Activated CD4-positive, alpha-beta T cell treated with anti-CD3 and anti-CD28 coated beads, Interleukin-2, amount 50 U/mL, for 16 hours (primary cell): ENCODE measurements around the gene PMVK.
"Not testable (repeated sequence)": the region's sequence is repeated elsewhere in the genome, so short reads cannot be mapped to it uniquely, and the experiment has no call there.

Experiments used
- DNase-seq: peaks from one replicate; pipeline ENCODE4 v3.0.0-alpha.2; 2020

PMVK gene

DNA sequence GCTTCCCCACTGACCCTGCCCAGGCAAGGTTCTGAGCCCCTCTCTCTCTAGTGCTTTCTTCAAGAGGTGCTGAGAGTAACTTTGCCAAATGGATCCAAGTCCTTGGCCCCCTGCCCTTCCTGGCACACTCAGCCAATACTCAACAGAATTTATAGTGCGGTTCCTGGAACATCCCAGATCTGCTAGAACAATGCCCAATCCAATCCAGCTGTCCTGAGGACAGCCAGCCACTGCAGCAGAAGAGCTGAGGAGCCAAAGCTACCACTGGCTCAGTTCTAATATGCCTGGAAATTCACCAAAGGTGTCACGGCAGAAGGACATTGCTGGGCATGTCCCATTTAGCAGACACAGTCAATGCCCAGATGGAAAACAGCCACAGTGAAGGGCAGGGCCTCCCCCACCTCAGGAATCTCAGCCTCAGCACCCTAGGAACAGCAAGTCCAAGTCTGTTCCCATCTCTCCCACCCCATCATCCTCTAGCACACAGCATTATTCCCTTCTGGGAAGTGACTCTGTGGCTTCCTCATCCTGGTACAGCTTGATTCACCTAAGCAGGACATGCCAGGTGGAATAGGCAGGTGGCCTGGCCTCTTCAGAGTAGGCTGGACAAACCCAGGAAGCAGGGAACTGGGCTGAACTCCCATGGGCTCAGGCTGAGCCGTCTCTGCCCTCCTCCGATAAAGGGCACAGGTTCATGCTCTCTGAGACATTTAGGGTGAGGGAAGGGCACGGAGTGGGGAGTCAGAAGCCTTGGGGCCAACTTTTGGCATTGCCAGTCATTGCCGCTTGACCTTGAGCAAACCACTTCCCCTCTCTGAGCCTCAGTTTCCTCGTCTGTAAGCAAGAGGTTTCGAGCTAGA lies 24.6 kb downstream of the PMVK start:
- DNase-seq, result no peak

DNA sequence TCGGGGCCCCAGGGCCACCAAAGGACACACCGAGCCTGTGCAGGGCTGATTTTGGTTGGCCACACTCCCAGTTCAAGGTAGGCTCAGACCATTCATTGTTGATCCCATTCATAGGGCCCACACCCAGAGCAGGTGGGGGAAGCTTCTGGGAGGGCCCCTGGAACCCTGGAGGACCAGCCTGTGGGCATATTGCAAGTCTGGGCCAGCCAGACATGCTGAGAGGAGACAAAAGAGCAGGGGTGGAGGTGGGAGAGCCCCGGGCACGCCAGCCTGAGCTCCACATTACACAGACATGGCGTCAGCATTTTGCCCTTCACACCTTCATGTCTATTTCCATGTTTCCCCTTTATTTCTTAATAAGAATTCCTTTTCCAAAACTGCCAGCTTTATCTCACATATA lies 25.7 kb downstream of the PMVK start:
- no peak for DNase-seq

DNA sequence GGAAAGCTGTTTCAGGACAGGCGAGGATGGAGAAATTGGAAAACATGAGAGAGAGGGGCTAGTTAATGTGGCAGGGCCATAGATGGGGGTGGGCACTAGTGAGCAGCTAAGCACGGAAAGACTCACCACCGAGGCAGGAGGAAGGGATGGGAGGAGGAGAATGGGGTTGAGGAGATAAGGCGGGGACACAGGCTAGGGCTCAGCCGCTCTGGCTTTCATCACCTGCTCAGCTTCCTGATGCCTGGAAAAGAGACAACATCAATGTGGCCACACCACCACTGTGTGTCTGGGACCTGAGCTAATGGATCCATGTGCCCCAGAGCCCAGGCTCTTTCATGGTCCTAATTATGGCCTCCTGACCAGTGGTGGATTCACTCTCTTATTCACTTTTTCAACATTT lies 27.6 kb downstream of the PMVK start:
- DNase-seq, result no peak

DNA sequence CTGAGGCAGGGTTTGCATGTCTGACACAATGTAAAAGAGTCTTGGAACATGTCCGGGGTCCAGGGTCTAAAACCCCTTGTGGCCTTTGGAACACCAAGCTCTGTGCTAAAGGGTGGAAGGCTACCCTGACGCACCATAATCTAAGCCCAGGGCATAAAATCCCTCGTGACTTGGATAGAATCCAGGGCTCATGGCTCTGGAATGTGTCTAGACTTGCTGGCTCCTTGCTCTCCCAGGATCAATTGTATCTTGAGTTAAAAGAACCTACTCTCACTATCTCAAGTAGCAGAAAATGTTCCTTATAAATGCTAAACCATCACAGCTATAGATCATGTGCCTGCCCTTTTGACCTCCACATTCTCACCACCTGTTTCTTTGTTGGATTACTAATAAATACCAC lies 28.4 kb downstream of the PMVK start:
- DNase-seq, result not testable (repeated sequence)

DNA sequence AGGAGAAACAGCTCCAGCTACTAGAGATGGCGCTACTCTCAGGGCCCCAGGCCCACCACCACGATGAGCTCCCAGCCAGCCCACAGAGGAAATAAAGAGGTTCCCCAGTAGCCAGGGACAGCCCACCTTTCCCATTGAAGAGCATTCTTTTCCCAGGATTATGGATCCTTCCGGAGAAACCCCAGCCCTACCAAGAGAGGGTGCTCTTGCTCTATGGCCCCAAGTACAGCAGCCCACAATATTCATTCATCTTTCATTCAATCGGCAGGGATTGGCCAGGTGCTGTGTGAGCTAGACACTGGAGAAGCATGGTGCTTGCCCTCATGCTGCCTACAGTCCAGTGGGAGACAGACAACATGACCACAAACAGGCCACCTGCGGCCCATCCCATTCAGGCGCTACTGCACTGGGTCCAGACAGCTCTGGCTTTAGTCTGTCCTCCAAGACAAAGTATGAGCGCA lies 29.9 kb downstream of the PMVK start:
- no peak for DNase-seq

DNA sequence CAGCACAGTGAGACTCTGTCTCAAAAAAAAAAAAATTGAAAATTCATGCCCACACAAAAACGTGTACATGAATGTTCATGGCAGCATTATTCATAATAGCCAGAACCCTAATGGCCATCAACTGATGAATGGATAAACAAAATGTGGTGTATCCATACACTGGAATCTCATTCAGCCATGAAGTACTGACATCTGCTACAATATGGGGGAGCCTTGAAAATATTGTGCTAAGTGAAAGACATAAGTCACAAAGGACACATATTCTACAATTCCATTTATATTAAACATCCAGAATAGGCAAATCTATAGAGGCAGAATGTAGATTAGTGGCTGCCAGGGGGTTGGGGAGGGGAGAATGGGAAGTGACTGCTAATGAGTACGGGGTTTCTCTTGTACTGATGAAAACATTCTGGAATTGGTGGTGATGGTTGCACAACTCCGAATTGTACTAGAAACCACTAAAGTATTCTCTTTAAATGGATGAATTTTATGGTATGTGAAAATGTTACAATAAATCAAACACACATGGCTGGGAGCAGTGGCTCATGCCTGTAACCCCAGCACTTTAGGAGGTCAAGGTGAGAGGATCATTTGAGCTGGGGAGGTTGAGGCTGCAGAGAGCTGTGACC lies 33.5 kb downstream of the PMVK start:
- DNase-seq, result no peak

DNA sequence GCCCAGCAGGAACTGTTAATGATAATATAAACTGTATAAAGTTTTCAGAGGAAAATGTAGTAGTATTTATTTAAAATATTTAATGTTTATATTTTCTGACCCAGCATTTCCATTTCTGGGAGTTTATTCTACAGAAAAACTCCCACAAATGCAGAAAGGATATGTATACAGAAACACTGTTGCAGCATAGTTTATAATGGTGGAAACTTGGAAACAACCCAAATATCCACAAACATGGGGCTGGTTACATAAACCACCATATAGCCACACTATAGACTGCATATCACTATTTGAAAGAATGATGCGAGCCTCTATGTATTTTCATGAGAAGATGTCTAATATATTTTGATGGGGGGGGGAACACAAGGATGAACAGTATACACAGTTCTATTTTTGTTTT lies 34.9 kb downstream of the PMVK start:
- DNase-seq, result no peak

DNA sequence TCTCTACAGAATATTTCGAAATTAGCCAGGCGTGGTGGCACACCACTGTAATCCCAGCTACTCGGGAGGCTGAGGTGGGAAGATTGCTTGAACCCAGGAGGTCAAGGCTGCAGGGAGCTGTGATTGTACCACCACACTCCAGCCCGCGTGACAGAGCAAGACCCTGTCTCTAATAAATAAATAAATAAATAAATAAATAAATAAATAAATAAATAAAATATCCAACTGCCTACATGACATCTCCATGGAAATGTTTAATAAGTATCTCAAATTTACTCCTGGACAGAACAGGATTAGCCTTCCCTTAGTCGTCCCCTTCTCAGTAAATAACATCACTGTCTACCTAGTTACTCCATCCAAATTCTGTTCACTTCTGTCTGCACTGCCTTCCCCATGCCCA lies 37.5 kb downstream of the PMVK start:
- DNase-seq, result no peak

DNA sequence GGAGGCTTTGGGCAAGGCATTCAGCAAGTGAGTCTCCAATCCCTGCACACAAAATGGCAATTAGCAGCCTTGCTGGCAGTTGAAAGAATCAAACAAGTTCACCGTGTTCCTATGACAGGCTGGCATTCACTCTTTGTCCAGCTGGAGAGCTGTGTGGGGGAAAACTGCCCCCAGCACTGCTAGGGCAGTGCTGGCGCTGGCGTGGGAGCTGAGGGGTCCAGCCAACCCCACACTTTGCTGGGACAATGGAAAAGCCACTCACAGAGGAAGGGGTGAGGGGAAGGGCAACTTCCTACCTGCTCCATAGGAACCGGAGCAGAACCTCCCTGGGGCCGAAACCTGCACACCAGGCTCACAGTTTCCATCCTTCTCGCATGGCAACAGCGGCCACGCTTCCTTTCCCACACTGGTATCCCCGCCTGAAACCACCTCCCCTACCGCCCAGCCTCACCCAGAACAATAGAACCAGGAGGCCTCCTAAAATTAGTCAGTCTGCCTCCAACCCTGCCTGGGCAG lies 39.7 kb downstream of the PMVK start:
- DNase-seq, result no peak

DNA sequence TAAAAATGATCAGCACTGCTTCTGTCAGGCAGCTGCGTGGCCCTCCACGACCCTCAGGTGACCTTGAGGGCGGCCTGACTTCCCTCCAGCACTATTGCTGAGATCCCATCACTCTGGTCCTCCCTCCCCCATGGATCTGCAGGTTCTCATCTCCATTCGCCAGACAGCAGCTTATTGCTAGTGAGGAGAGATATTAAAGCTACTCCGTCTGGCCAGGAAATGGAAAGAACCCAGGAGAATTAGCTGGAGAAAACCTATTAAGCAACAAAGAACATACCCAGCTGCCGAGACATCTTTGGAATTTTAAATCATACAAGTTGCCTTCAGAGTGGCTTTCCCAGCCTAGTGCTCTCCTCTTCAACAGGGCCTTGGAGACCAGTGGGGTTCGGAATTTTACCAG lies 40.7 kb downstream of the PMVK start:
- no peak for DNase-seq

DNA sequence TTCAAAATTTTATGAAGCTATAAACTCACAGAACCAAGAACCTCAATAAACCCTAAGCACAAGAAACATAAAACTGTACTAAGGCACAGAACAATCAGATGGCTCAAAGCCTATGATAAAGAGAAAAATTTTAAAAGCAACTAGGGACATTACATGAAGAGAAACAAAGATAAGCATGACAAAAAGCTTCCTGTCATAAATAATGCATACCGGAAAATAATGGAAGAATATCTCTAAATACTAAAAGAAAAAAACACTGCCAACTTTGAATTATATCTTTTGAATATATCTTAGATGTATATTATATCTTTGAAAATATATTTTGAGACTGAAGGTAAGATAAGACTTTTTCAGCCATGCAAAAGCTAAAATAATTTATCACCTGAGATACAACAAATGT lies 45.1 kb downstream of the PMVK start:
- no peak for DNase-seq

DNA sequence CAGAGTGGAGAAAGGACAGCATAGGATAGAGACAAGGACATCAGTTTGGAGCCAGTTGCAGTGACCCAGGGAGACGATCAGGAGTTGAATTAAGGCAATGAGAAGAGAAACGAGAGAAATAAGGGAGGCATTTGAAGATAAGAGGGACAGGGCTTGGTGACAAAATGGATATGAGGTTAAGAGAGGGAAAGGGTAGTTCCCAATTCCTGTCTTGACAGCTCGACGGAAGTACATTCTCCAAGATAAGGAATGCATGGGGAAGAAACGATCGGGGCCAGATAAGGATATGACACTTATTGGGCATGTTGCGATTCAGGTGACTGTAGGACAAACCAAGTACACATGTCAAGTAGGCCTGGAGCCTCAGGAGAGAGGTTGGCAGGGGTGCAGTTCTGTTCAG lies 47.8 kb downstream of the PMVK start:
- no peak for DNase-seq

DNA sequence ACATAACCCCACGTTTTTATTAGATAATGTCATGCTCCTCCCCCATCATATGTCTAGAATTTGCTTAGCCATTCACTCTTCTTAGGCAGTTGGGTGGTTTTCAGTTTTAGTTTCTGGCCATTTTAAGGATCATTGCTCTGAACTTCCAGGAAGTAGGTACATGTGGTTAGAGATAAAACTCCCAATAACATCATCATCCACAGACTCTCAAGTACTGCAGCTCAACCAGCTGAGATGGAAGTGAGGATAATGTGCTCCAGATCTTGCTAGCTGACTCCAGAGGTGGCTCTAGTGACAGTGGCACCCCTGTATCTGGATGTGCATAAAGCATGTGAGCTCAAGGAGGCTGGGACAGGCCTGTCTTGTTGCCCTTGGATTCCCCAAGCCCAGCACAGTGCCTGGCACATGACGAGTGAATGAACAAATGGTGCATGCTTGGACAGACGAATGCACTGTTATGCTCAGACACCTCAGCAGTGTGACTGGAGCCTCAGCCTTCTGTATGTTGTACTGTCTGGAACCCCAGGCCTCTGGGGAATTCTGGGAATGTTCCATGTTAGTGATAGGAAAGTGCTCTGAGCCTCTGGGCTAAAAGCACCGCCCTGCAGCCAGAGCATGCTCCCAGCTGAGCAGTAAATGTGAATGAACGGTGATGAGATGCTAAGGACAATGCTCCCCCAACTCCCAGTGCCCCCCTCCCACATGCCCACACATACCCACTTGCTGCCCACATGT lies 50.1 kb downstream of the PMVK start:
- peak; percentile 49 for DNase-seq

DNA sequence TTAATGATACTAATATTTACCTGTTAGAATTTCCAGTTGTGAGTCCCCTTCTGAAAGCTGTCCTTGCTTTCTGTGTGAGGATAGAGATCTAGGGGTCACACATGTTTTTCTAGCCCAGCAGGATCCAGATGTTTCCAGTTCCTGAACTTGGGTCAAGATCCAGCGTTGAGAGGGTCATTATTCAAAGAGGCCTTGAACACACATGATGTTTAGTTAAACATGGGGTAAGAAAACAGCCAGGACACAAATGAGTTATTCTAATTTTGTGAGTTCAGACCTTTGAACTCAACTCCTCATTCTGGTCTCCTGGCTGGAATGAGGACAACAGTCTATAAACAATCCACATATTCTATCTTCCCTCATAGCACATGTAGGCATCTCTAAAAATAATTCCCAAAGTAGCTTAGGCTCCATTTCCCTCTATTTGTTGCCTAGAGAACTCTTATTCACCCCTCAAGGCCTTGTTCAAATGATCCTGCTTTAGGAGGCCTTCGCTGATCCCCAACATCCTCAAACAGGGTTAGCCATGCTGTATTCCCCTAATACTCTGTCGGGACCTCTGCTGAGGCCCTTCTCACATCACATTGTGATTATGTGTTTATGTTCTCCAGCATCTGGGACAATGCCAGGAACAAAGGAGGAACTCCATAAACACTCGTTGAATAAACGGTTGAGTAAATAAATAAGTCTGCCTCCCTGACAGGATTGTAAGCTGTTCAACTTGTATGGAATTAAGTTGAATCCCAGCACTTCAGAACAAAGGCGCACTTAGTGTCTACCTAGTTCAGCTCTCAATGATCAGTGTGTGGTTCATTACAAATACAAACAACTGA lies 51.4 kb downstream of the PMVK start:
- no peak for DNase-seq

DNA sequence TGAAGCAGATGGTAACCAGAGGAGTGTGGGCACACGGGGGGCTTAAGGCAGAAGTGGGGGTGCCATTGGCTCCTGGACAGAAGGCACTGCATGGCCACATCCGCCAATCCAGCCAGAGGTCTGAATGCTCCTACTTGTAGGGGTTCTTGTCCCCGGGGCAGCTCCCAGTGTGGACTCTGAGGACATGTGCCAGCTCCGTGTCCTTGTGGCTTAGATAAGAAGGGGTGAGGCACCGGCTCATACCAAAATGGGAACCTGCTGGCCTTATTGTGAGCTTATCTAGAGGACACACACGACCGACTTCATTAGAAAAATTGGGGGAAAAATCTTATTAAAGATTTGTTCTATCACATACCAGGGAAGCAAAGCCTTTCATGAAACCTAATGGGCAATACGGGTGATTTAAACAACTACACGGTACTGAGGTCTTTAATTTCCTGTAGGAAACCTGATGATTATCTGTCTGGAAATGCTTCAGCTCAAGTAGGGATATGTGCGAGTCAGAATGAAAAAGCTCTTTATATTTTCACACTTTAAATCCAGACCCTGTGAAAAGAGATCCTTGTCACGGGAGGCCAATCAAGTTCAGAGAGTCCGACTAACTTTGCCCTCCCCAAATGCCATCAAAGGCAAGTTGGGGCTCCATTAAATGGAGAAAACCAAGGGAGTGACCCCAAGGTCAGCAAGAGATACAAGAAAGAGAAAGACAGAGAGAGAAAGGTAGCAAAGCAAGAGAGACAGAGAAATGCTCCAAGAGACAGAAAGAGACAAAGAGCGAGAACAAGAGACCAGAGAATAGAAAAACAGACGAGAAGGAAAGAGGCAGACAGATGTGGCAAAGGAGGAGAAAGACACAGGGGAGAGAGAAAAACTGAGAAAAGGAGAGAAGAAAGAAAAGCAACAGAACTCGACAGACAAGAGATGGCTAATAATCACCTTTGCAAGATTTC lies 52.3 kb downstream of the PMVK start:
- no peak for DNase-seq

DNA sequence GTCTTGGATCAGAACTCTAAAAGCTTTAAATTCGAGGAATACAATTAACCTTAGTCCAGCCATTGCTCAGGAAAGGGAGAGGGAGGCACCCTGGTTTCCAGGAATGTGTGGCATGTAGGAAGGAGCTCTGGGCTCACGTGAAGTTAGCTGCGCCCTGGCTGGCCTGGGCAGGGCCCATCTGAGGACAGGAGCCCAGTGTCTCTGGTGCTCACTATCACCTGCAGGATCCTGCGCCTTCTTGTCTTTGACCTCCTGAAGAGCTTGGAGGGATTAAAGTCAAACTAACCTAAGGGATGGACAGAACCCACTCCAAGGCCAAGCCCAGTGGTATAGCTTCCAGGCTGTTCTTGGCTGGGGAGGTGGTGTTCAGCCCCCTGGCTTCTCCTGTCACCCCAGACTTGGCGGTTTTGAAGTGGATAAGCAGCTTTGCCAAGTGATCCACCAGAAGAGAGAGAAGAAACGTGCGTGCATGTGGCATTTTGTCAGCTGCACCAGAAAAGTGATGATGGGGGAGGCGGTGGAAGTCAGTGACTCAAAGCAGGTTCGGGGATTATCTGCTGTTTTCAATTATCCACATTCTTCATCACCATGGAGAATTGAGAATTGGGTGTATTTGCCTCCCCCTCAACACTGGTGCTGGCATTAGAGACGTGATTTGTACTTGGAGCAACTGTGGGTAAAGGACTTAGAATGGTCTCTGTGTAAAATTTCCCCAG lies 54.5 kb downstream of the PMVK start:
- DNase-seq, result no peak

DNA sequence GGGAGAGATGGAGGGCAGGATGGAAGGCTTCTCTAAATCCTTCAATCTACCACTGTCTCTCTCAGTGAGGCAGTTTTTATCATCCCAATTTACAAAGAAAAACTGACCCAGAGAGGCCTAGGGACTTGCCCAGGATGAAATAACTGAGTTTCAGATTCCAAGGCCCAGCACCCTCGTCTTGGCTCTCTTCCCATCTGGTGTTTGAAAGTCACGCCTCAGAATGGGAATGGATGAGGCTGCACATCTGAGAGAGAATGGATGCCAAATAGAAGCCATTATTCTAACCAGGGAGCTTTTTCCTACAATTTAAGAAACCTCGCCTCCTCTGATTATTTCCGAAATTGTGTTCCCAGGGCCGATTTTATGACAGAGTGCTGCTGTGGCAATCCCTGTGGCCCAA lies 55.8 kb downstream of the PMVK start:
- no peak for DNase-seq

DNA sequence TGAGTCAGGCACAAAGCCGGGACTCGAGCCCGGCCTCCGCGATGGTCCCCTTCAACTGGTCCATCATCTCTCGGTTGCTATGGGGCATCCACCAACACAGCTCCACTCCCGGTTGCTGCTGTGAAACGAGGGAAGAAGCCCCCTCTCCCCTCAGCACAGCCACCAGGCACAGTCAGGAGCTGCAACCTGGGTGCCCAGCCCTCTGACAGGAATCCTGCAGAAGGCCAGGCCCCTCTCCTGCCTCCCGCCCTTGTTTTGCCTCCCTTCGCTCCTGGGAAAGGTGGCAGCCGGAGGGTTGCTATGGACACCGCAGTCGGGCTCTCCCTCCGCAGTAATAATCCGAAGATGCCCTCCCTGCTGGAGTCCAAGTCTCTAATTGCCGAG lies 57.5 kb downstream of the PMVK start:
- DNase-seq, result no peak

DNA sequence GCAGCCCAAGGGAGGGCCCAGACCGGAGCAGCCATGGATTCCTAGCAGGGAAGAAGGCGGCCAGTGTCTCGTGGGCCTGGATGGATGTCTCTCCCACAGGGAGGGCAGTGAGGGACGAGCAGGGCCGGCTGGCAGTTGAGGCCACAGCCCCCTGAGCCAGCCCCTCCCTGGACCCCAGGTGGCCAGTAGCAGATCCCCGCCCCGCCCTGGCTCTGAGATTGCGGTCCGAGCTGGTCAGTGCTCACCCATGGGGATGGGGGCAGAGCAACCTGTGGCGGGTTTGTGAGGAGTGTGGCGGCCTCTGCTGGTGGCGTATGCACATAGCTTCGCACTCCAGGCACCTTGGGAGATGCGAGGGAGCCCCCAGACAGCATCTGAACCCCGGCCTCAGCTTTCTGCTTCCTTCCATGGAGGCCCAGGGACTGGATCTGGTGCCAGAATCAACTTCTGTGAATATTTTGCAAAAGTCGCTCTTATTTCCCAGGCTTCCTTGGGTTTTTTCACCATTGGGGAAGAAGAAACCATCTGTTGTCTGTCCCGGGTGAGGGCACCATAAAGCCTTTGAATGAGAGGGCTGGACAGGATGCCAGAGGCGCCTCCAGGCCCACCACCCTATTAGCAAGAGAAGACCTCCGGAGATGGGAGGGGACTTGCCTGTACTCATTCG lies 58.0 kb downstream of the PMVK start:
- peak; percentile 71 for DNase-seq

DNA sequence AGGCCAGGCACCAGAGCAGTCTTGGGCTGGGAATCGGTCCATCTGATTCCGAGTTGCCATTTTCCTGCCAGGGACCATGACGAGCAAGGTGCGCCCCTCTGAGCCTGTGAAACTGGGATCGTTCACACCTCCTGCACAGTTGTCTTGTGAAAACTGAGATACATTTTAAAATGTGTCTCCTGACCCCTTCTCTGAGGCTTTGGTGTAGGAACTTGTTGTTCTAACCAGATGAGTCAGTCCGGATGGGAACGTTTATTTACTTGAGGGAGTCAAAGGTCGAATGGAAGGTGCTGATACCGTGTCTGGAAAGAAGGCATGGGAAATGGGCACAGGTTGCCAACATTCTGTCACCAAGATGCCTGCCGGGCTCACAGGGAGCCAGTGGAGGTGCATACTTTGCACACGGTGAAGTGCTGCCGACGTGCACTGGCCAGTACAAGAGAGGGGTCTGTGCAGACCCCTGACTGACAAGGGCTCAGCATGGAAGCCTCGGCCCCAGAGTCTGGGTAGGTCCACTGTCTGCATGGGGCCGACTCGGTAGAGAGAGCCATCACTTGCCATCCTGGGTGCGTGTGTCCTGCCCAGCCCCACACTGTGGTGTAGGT lies 59.0 kb downstream of the PMVK start:
- no peak for DNase-seq
